Coronary artery (tissue), 2 donors: Measurements from ENCODE around the gene DBF4B.

Source experiments
- DNase-seq: peaks from one replicate; pipeline ENCODE4 v3.0.0-alpha.2; 2017; ENCODE audit warnings: low spot score
- H3K27ac ChIP-seq, 2 donors: fragments of 200-600 bp; sonication (generic); one replicate each; pipeline ENCODE4 v1.5.1; 2016 to 2019
- H3K4me3 ChIP-seq: fragments of 200-600 bp; sonication (generic); 2 replicates; pipeline ENCODE4 v1.5.1; 2016; ENCODE audit warnings: mild to moderate bottlenecking, moderate library complexity
- CTCF ChIP-seq: fragments of 200-600 bp; sonication (generic); IDR thresholded peaks from one replicate; pipeline ENCODE4 v1.5.1; 2019; ENCODE audit warnings: antibody characterized with exemption

The DBF4B gene

GRCh38 chr17:44776628-44777393 lies 68.3 kb downstream of the DBF4B start:
- Histone ChIP-seq H3K4me3 (peak overlapping the region; percentile 77), H3K27ac (no peak overlapping the region)
- TF ChIP-seq CTCF, result no peak
- DNase-seq, result no peak

GRCh38 chr17:44777394-44778348 lies 69.2 kb downstream of the DBF4B start:
- Histone ChIP-seq H3K4me3 (no peak overlapping the region), H3K27ac (no peak overlapping the region)
- no peak for TF ChIP-seq CTCF
- DNase-seq, result no peak

GRCh38 chr17:44778656-44779210 lies 70.3 kb downstream of the DBF4B start:
- H3K4me3 ChIP-seq, result peak overlapping the region; percentile 75
- no peak for DNase-seq
- TF ChIP-seq CTCF, result no peak
- H3K27ac ChIP-seq, result peak overlapping the region; percentile 44 to 74

GRCh38 chr17:44779211-44780025 lies 71.0 kb downstream of the DBF4B start:
- peak overlapping the region; percentile 75 for H3K4me3 ChIP-seq
- peak; percentile 87 for TF ChIP-seq CTCF
- peak; percentile 90 for DNase-seq
- peak overlapping the region; percentile 44 to 74 for H3K27ac ChIP-seq

- no peak for DNase-seq
- H3K4me3 ChIP-seq, result no peak overlapping the region
- H3K27ac ChIP-seq, result peak overlapping the region in 1 of 2 donors; percentile 44
- no peak for TF ChIP-seq CTCF
Observed at GRCh38 chr17:44780161-44780560, 71.7 kb downstream of the DBF4B start.

- no peak for TF ChIP-seq CTCF
- peak; percentile 69 for DNase-seq
- H3K27ac ChIP-seq, result peak overlapping the region in 1 of 2 donors; percentile 70
- H3K4me3 ChIP-seq, result no peak overlapping the region
Observed at GRCh38 chr17:44780845-44781480, 72.5 kb downstream of the DBF4B start.
